Panc1 (cell line): ENCODE data around the gene LRBA. TPM values are rescaled to one million over a fixed set of nuclear protein-coding genes. Genes with fewer than 3 reads are reported as not detected.

Experiments used
- ATAC-seq: fragments of 200-7000 bp; cut with Tn5 transposase; 2 replicates; pipeline ENCODE4 v1.9.1; 2020; ENCODE audit warnings: mild to moderate bottlenecking, moderate library complexity
- BruUV-seq: library from RNA; stranded (reverse); fragments of 400-500 nt; replicated peaks from 2 replicates; lab custom pipeline; 2021; lab: Mats Ljungman, UMichigan
- CTCF ChIA-PET: fragments of 300-600 bp; sonication (Branson Sonifier 250); formaldehyde crosslinking; loops from one replicate; lab custom pipeline; 2022; ENCODE audit warnings: antibody characterized with exemption; lab: Charles Lee
- POLR2A ChIA-PET: fragments of 300-600 bp; sonication (Branson Sonifier 250); formaldehyde crosslinking; loops from one replicate; lab custom pipeline; 2022; ENCODE audit warnings: antibody characterized with exemption; lab: Charles Lee
- DNase-seq: peaks from one replicate; pipeline ENCODE4 v3.0.0-alpha.2; 2010; ENCODE audit warnings: low read depth, low spot score
- H3K27ac ChIP-seq: 2 replicates; pipeline ENCODE4 v1.5.1; 2011; ENCODE audit warnings: mild to moderate bottlenecking, low read length, inconsistent platforms
- H3K27me3 ChIP-seq: fragments of 200-500 bp; sonication (Bioruptor generic); 2 replicates; pipeline ENCODE4 v1.6.0; 2014; ENCODE audit warnings: low read length, inconsistent platforms; ENCODE audit not compliant: control insufficient read depth, insufficient read depth
- H3K36me3 ChIP-seq: fragments of 200-500 bp; sonication (Bioruptor generic); 2 replicates; pipeline ENCODE4 v1.5.1; 2014; ENCODE audit warnings: inconsistent platforms, mild to moderate bottlenecking, low read length, moderate library complexity; ENCODE audit not compliant: control insufficient read depth, insufficient read depth
- H3K4me1 ChIP-seq: 2 replicates; pipeline ENCODE4 v1.5.1; 2011; ENCODE audit warnings: inconsistent platforms, mild to moderate bottlenecking, low read length, moderate library complexity; ENCODE audit not compliant: control insufficient read depth, insufficient read depth
- H3K4me3 ChIP-seq, 2 experiments: 2 replicates each; pipeline ENCODE4 v1.5.1; 2011 to 2012; ENCODE audit warnings: low read depth in 2 of 2, low read length in 2 of 2, mild to moderate bottlenecking in 2 of 2, inconsistent platforms in 1 of 2, moderate library complexity in 1 of 2
- H3K9me3 ChIP-seq: fragments of 200-500 bp; sonication (Bioruptor generic); 2 replicates; pipeline ENCODE4 v1.5.1; 2014; ENCODE audit warnings: low read depth, mild to moderate bottlenecking, inconsistent platforms, low read length, moderate library complexity; ENCODE audit not compliant: control insufficient read depth, insufficient read depth
- CTCF ChIP-seq: fragments of 450-650 bp; IDR thresholded peaks from 2 replicates; pipeline ENCODE4 v1.5.1; 2017; ENCODE audit warnings: mild to moderate bottlenecking
- POLR2AphosphoS5 ChIP-seq: IDR thresholded peaks from 2 replicates; pipeline ENCODE4 v1.6.1; 2012; ENCODE audit warnings: mild to moderate bottlenecking, low read depth, low read length, moderate library complexity
- REST ChIP-seq, 2 experiments: IDR thresholded peaks; 2 replicates each; pipeline ENCODE4 v1.6.1; 2011 to 2012; ENCODE audit warnings: low read depth in 2 of 2, control low read depth in 1 of 2, low read length in 1 of 2, mild to moderate bottlenecking in 1 of 2, moderate library complexity in 1 of 2; ENCODE audit not compliant: insufficient read depth in 1 of 2
- SIN3A ChIP-seq: IDR thresholded peaks from 2 replicates; pipeline ENCODE4 v1.6.1; 2012; ENCODE audit warnings: low read depth, mild to moderate bottlenecking, low read length, moderate library complexity, borderline replicate concordance; ENCODE audit not compliant: insufficient read depth
- TCF7L2 ChIP-seq: IDR thresholded peaks from 2 replicates; pipeline ENCODE4 v1.6.1; 2011; ENCODE audit warnings: mild to moderate bottlenecking, low read depth, low read length, inconsistent platforms
- in situ Hi-C: cut with HindIII; loops from 2 replicates; pipeline ENCODE4 v1.10.0; 2016; ENCODE audit warnings: low sequenced_read_pairs, low pct_unique_long_range_greater_than_20kb
- intact Hi-C: fragments of 100-400 bp; cut with micrococcal nuclease; formaldehyde crosslinking; loops from one replicate; pipeline ENCODE4 v1.10.0; 2022; ENCODE audit not compliant: unreplicated experiment
- total RNA-seq: library from RNA; stranded (reverse); gene quantifications from one replicate; pipeline ENCODE4 v1.2.1, GENCODE V29; 2021; ENCODE audit not compliant: unreplicated experiment

Gene LRBA
- total RNA-seq, 1 experiment from 2014 or later: 26.4 TPM

GRCh38 chr4:150543042-150543441 is 472.0 kb downstream of the LRBA start:
- TF ChIP-seq TCF7L2: no peak
- TF ChIP-seq POLR2AphosphoS5: no peak
- no peak for TF ChIP-seq CTCF
- no peak for TF ChIP-seq REST (IDR thresholded peaks at IDR 0.05; ENCODE audit: insufficient read depth in 1 of 2, low read depth in 2 of 2, low read length in 1 of 2)
- TF ChIP-seq SIN3A: no peak
- no peaks in the 10 kb centered on the region for H3K36me3 ChIP-seq
- no peaks in the 10 kb centered on the region for H3K27me3 ChIP-seq
- H3K4me3 ChIP-seq: no peak overlapping the region
- H3K27ac ChIP-seq: no peak overlapping the region
- no peaks in the 10 kb centered on the region for H3K9me3 ChIP-seq
- no peak for ATAC-seq
- BruUV-seq: no TSS peak
- no peak for DNase-seq
- ChIA-PET CTCF (no interaction called here), POLR2A (no interaction called here)
- H3K4me1 ChIP-seq: no peaks in the 10 kb centered on the region
- in situ Hi-C loops (no loop called here), intact Hi-C loops (no loop called here)

GRCh38 chr4:150541681-150542080 is 473.4 kb downstream of the LRBA start:
- ChIA-PET CTCF (no interaction called here), POLR2A (no interaction called here)
- no peak for ATAC-seq
- no peak overlapping the region for H3K4me3 ChIP-seq
- no peaks in the 10 kb centered on the region for H3K36me3 ChIP-seq
- no peaks in the 10 kb centered on the region for H3K9me3 ChIP-seq
- H3K4me1 ChIP-seq: no peaks in the 10 kb centered on the region
- in situ Hi-C loops: no loop called here
- TF ChIP-seq CTCF (no peak), REST (IDR thresholded peaks at IDR 0.05; ENCODE audit: insufficient read depth in 1 of 2, low read depth in 2 of 2, low read length in 1 of 2) (no peak), SIN3A (no peak)
- intact Hi-C loops: no loop called here
- BruUV-seq: no TSS peak
- no peaks in the 10 kb centered on the region for H3K27me3 ChIP-seq
- no peak overlapping the region for H3K27ac ChIP-seq
- no peak for DNase-seq
